PFSK-1 (cell line): ENCODE measurements around the gene OSBPL9.

Source experiments
- FOXP2 ChIP-seq: optimal IDR thresholded peaks from 2 replicates; pipeline ENCODE3; 2011; ENCODE audit warnings: borderline replicate concordance, control low read depth, inconsistent platforms; ENCODE audit not compliant: insufficient read depth; ENCODE audit errors: extremely low read length, extremely low read depth
- POLR2AphosphoS5 ChIP-seq: IDR thresholded peaks from 2 replicates; pipeline ENCODE4 v1.6.1; 2012; ENCODE audit warnings: low read depth, mild to moderate bottlenecking, control low read depth, low read length, moderate library complexity
- TAF1 ChIP-seq: IDR thresholded peaks from 2 replicates; pipeline ENCODE4 v1.6.1; 2012; ENCODE audit warnings: low read length, control low read depth, borderline replicate concordance; ENCODE audit not compliant: insufficient read depth
- TF ChIP-seq, protein P1 (sequence below), 2 experiments: IDR thresholded peaks; 2 replicates each; pipeline versions ENCODE4 v1.6.1 to v1.8.0; 2011 to 2012; ENCODE audit warnings: low read depth in 2 of 2, low read length in 2 of 2, control low read depth in 1 of 2, inconsistent platforms in 1 of 2, mild to moderate bottlenecking in 1 of 2, moderate library complexity in 1 of 2; ENCODE audit not compliant: insufficient read depth in 1 of 2

DNA sequence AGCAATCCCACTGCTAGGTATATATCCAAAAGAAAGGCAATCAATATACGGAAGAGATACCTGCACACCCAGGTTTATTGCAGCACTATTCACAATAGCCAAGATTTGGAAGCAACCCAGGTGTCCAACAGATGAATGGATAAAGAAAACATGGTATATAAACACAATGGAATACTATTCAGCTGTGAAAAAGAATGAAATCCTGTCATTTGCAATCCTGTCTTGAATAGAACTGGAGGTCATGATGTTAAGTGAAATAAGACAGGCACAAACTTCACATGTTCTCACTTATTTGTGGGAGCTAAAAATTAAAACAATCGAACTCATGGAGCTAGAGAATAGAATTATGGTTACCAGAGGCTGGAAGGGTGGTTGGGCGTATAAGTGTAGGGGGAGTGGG is 101.0 kb downstream of the OSBPL9 start:
- TF ChIP-seq, protein P1, sequence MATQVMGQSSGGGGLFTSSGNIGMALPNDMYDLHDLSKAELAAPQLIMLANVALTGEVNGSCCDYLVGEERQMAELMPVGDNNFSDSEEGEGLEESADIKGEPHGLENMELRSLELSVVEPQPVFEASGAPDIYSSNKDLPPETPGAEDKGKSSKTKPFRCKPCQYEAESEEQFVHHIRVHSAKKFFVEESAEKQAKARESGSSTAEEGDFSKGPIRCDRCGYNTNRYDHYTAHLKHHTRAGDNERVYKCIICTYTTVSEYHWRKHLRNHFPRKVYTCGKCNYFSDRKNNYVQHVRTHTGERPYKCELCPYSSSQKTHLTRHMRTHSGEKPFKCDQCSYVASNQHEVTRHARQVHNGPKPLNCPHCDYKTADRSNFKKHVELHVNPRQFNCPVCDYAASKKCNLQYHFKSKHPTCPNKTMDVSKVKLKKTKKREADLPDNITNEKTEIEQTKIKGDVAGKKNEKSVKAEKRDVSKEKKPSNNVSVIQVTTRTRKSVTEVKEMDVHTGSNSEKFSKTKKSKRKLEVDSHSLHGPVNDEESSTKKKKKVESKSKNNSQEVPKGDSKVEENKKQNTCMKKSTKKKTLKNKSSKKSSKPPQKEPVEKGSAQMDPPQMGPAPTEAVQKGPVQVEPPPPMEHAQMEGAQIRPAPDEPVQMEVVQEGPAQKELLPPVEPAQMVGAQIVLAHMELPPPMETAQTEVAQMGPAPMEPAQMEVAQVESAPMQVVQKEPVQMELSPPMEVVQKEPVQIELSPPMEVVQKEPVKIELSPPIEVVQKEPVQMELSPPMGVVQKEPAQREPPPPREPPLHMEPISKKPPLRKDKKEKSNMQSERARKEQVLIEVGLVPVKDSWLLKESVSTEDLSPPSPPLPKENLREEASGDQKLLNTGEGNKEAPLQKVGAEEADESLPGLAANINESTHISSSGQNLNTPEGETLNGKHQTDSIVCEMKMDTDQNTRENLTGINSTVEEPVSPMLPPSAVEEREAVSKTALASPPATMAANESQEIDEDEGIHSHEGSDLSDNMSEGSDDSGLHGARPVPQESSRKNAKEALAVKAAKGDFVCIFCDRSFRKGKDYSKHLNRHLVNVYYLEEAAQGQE (IDR thresholded peaks at IDR 0.05; ENCODE audit: insufficient read depth in 1 of 2, low read depth in 2 of 2, low read length in 2 of 2) = no peak
- TF ChIP-seq FOXP2 (no peak), POLR2AphosphoS5 (no peak), TAF1 (no peak)
